Body of pancreas (tissue), 4 donors: Measurements from ENCODE around the gene TAF8.

Source experiments
- POLR2A ChIP-seq, 3 donors: fragments of 450-650 bp; IDR thresholded peaks; one replicate each; pipeline ENCODE4 v1.6.1; 2016; ENCODE audit warnings: antibody characterized with exemption in 3 of 3, mild to moderate bottlenecking in 2 of 3
- TF ChIP-seq, protein P1 (sequence below), 7 experiments: fragments of 450-650 bp in 4 of 7; fragments of 200-600 bp in 3 of 7; sonication (generic) in 3 of 7; IDR thresholded peaks; one replicate each; pipeline ENCODE4 v1.5.1; 2016 to 2019; ENCODE audit warnings: antibody characterized with exemption in 7 of 7

DNA sequence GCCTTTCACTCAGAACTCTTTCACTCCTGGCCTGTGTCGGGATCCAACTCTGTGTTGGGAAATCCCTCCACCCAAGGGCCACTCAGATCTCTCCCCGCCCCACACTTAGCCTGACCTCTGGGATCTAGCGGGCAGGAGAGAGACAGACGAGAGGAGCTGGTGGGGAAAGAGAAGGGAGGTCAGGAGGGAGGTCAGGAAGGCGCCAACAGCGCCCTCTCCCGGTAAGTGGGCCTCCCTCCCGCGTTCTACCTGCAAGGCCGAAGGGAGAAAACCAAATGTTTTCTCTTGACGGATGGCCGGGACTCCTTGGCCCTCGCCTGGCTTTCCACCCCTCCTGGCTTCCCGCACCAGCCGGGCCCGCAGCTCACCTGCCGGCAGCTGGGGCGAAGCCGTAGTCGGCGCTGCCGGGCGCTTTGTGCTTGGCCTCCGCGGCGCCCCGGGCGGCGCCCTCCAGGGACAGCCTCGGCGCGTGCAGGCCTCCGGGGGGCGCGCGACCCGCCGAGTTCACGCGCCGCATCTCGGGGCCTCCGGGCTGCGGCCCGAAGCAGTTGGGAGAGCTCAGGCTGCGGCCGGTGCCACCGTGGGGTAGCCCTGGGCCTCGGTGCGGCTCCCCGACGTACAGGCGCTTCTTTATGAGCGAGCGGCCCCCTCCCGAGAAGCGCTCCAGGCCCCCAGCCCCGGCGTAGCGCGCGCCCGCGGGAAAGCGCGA is 53.9 kb downstream of the TAF8 start:
- no peak for TF ChIP-seq POLR2A (IDR thresholded peaks at IDR 0.05)
- TF ChIP-seq, protein P1, sequence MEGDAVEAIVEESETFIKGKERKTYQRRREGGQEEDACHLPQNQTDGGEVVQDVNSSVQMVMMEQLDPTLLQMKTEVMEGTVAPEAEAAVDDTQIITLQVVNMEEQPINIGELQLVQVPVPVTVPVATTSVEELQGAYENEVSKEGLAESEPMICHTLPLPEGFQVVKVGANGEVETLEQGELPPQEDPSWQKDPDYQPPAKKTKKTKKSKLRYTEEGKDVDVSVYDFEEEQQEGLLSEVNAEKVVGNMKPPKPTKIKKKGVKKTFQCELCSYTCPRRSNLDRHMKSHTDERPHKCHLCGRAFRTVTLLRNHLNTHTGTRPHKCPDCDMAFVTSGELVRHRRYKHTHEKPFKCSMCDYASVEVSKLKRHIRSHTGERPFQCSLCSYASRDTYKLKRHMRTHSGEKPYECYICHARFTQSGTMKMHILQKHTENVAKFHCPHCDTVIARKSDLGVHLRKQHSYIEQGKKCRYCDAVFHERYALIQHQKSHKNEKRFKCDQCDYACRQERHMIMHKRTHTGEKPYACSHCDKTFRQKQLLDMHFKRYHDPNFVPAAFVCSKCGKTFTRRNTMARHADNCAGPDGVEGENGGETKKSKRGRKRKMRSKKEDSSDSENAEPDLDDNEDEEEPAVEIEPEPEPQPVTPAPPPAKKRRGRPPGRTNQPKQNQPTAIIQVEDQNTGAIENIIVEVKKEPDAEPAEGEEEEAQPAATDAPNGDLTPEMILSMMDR (IDR thresholded peaks at IDR 0.05): peak in 4 of 7 experiments; percentile 13 to 46 (median 30)
